Mesothelial cell of epicardium (in vitro differentiated cells): ENCODE measurements around the gene TTLL11. TPM values are rescaled to one million over a fixed set of nuclear protein-coding genes. Genes with fewer than 3 reads are reported as not detected.

Experiments used
- DNase-seq, 2 experiments: peaks; one replicate each; pipeline ENCODE4 v3.0.0; 2021; ENCODE audit warnings: low spot score in 2 of 2; ENCODE audit not compliant: unreplicated experiment in 2 of 2
- H3K27ac Mint-ChIP-seq: 2 replicates; pipeline ENCODE4 v1.8.0; 2021; ENCODE audit warnings: mixed read lengths
- H3K27me3 Mint-ChIP-seq: 2 replicates; pipeline ENCODE4 v1.8.0; 2021; ENCODE audit warnings: low read depth, mixed read lengths
- H3K36me3 Mint-ChIP-seq: 2 replicates; pipeline ENCODE4 v1.8.0; 2021; ENCODE audit warnings: mixed read lengths
- H3K4me1 Mint-ChIP-seq: 2 replicates; pipeline ENCODE4 v1.8.0; 2021; ENCODE audit warnings: mixed read lengths
- H3K4me3 Mint-ChIP-seq: 2 replicates; pipeline ENCODE4 v1.8.0; 2021; ENCODE audit warnings: mild to moderate bottlenecking, moderate library complexity, mixed read lengths
- H3K9me3 Mint-ChIP-seq: 2 replicates; pipeline ENCODE4 v1.8.0; 2021; ENCODE audit warnings: mixed read lengths
- CTCF ChIP-seq: fragments of 200-600 bp; sonication (generic); IDR thresholded peaks from one replicate; pipeline ENCODE4 v1.5.0; 2021; ENCODE audit warnings: antibody characterized with exemption; ENCODE audit not compliant: unreplicated experiment
- total RNA-seq: library from RNA; stranded (reverse); gene quantifications from 3 replicates; pipeline ENCODE4 v1.2.1, GENCODE V29; 2021

The TTLL11 gene
- total RNA-seq, 1 donor from 2014 or later: 4.8 TPM

GRCh38 chr9:121870271-121870670 lies 222.8 kb downstream of the TTLL11 start:
- Mint-ChIP-seq H3K27ac (no peak overlapping the region), H3K4me1 (no peaks in the 10 kb centered on the region), H3K9me3 (no peaks in the 10 kb centered on the region), H3K36me3 (no peaks in the 10 kb centered on the region), H3K4me3 (no peak overlapping the region), H3K27me3 (peaks cover 2% of the 10 kb centered on the region)
- DNase-seq: no peak
- TF ChIP-seq CTCF: no peak

- Mint-ChIP-seq H3K27me3 (peaks cover 4% of the 10 kb centered on the region), H3K4me1 (no peaks in the 10 kb centered on the region), H3K27ac (no peak overlapping the region), H3K9me3 (no peaks in the 10 kb centered on the region), H3K4me3 (no peak overlapping the region), H3K36me3 (no peaks in the 10 kb centered on the region)
- TF ChIP-seq CTCF: no peak
- DNase-seq: no peak
Observed at GRCh38 chr9:121868626-121869025, 224.5 kb downstream of the TTLL11 start.

GRCh38 chr9:121866927-121867326 lies 226.2 kb downstream of the TTLL11 start:
- Mint-ChIP-seq H3K36me3 (no peaks in the 10 kb centered on the region), H3K4me3 (no peak overlapping the region), H3K27ac (no peak overlapping the region), H3K4me1 (no peaks in the 10 kb centered on the region), H3K9me3 (no peaks in the 10 kb centered on the region), H3K27me3 (peaks cover 9% of the 10 kb centered on the region)
- no peak for TF ChIP-seq CTCF
- no peak for DNase-seq

- TF ChIP-seq CTCF: no peak
- no peaks in the 10 kb centered on the region for H3K36me3 Mint-ChIP-seq
- H3K27me3 Mint-ChIP-seq: peaks cover 9% of the 10 kb centered on the region
- H3K27ac Mint-ChIP-seq: no peak overlapping the region
- DNase-seq: no peak
- no peaks in the 10 kb centered on the region for H3K4me1 Mint-ChIP-seq
- no peaks in the 10 kb centered on the region for H3K9me3 Mint-ChIP-seq
- no peak overlapping the region for H3K4me3 Mint-ChIP-seq
Observed at GRCh38 chr9:121865884-121866283, 227.2 kb downstream of the TTLL11 start.

- no peak for DNase-seq
- H3K27ac Mint-ChIP-seq: no peak overlapping the region
- H3K4me1 Mint-ChIP-seq: no peaks in the 10 kb centered on the region
- no peaks in the 10 kb centered on the region for H3K36me3 Mint-ChIP-seq
- H3K9me3 Mint-ChIP-seq: no peaks in the 10 kb centered on the region
- no peak for TF ChIP-seq CTCF
- H3K27me3 Mint-ChIP-seq: peaks cover 9% of the 10 kb centered on the region
- H3K4me3 Mint-ChIP-seq: no peak overlapping the region
Observed at GRCh38 chr9:121865060-121865459, 228.0 kb downstream of the TTLL11 start.

GRCh38 chr9:121863955-121864354 lies 229.2 kb downstream of the TTLL11 start:
- Mint-ChIP-seq H3K4me3 (no peak overlapping the region), H3K27ac (no peak overlapping the region), H3K27me3 (peaks cover 9% of the 10 kb centered on the region), H3K4me1 (no peaks in the 10 kb centered on the region), H3K36me3 (no peaks in the 10 kb centered on the region), H3K9me3 (no peaks in the 10 kb centered on the region)
- DNase-seq: no peak
- no peak for TF ChIP-seq CTCF
